Calu3 (cell line): ENCODE measurements around the gene GPR158. TPM values are rescaled to one million over a fixed set of nuclear protein-coding genes. Genes with fewer than 3 reads are reported as not detected.

ENCODE experiments used
- BruUV-seq: library from RNA; stranded (reverse); fragments of 400-500 nt; replicated peaks from 2 replicates; lab custom pipeline; 2021; lab: Mats Ljungman, UMichigan
- CTCF ChIA-PET: fragments of 300-600 bp; sonication (Branson Sonifier 250); formaldehyde crosslinking; loops from one replicate; lab custom pipeline; 2022; ENCODE audit warnings: antibody characterized with exemption; lab: Charles Lee
- DNase-seq: peaks from one replicate; pipeline ENCODE4 v3.0.0; 2022
- H3K27ac Mint-ChIP-seq: one replicate; pipeline ENCODE4 v1.8.0; 2022; ENCODE audit warnings: mixed read lengths; ENCODE audit not compliant: unreplicated experiment
- H3K27me3 Mint-ChIP-seq: one replicate; pipeline ENCODE4 v1.8.0; 2022; ENCODE audit warnings: mixed read lengths; ENCODE audit not compliant: unreplicated experiment
- H3K36me3 Mint-ChIP-seq: one replicate; pipeline ENCODE4 v1.8.0; 2022; ENCODE audit warnings: mild to moderate bottlenecking, moderate library complexity, mixed read lengths; ENCODE audit not compliant: insufficient read depth, unreplicated experiment
- H3K4me1 Mint-ChIP-seq: one replicate; pipeline ENCODE4 v1.8.0; 2022; ENCODE audit warnings: mild to moderate bottlenecking, low read depth, mixed read lengths; ENCODE audit not compliant: unreplicated experiment
- H3K4me3 Mint-ChIP-seq: one replicate; pipeline ENCODE4 v1.8.0; 2022; ENCODE audit warnings: mild to moderate bottlenecking, low read depth, moderate library complexity, mixed read lengths; ENCODE audit not compliant: unreplicated experiment
- H3K9me3 Mint-ChIP-seq: one replicate; pipeline ENCODE4 v1.8.0; 2022; ENCODE audit warnings: low read depth, mixed read lengths; ENCODE audit not compliant: unreplicated experiment
- intact Hi-C: fragments of 100-400 bp; cut with micrococcal nuclease; formaldehyde crosslinking; loops from one replicate; pipeline ENCODE4 v1.10.0; 2022; ENCODE audit not compliant: unreplicated experiment
- total RNA-seq: library from RNA; stranded (reverse); gene quantifications from 2 replicates; pipeline ENCODE4 v1.2.3, GENCODE V29; 2022
- TF ChIP-seq, protein P1 (sequence below): fragments of 200-600 bp; IDR thresholded peaks from one replicate; pipeline ENCODE4 v1.8.0; 2022; ENCODE audit warnings: antibody characterized with exemption; ENCODE audit not compliant: unreplicated experiment

Gene GPR158
- total RNA-seq, 1 experiment from 2014 or later = not detected

DNA sequence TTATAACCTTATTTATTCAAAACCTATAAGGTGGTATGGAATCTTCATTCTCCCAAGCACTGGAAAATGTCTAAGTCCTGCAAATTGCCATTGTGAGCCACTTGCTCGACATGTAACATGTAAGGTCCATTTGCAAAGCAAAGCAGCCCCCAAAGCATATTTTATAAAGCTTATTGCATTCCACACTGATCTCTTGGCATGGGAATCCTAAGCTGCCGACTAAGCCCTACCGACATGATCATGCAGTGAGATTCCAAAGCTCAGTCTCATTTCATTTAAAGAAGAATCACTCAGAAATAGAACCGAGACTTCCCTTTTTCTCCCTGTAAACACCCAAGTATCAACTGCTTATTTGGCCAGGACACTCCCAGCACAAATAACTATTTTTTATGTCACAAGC, 425.9 kb downstream of the GPR158 start:
- Mint-ChIP-seq H3K4me1 (no peaks in the 10 kb centered on the region), H3K4me3 (no peak overlapping the region), H3K27me3 (peaks cover 33% of the 10 kb centered on the region), H3K36me3 (no peaks in the 10 kb centered on the region), H3K9me3 (peaks cover 2% of the 10 kb centered on the region), H3K27ac (no peak overlapping the region)
- no peak for DNase-seq
- BruUV-seq = no TSS peak
- intact Hi-C loops = no loop called here
- TF ChIP-seq, protein P1, sequence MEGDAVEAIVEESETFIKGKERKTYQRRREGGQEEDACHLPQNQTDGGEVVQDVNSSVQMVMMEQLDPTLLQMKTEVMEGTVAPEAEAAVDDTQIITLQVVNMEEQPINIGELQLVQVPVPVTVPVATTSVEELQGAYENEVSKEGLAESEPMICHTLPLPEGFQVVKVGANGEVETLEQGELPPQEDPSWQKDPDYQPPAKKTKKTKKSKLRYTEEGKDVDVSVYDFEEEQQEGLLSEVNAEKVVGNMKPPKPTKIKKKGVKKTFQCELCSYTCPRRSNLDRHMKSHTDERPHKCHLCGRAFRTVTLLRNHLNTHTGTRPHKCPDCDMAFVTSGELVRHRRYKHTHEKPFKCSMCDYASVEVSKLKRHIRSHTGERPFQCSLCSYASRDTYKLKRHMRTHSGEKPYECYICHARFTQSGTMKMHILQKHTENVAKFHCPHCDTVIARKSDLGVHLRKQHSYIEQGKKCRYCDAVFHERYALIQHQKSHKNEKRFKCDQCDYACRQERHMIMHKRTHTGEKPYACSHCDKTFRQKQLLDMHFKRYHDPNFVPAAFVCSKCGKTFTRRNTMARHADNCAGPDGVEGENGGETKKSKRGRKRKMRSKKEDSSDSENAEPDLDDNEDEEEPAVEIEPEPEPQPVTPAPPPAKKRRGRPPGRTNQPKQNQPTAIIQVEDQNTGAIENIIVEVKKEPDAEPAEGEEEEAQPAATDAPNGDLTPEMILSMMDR = no peak
- CTCF ChIA-PET = no interaction called here

DNA sequence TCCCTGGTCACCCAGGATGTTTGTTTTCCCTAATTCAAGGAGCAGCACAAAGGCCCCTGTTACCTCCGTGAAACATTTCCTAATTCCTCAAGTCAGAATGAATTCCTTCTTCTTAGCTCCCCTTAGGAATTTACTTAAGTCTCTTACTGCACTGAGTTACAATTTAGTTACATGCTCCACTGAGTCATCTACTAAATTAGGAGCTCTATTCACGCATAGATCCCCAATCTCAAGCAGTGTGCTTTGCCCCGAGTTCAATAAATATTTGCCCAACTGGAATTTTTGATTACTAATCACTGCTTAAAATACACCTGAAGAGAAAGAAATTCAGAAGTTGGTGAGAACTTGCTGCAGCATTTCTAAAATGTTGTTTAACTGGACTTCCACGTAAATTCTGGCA, 429.8 kb downstream of the GPR158 start:
- Mint-ChIP-seq H3K27ac (no peak overlapping the region), H3K4me1 (no peaks in the 10 kb centered on the region), H3K4me3 (no peak overlapping the region), H3K27me3 (peaks cover 2% of the 10 kb centered on the region), H3K9me3 (no peaks in the 10 kb centered on the region), H3K36me3 (no peaks in the 10 kb centered on the region)
- TF ChIP-seq, protein P1 = no peak
- no peak for DNase-seq
- no TSS peak for BruUV-seq
- CTCF ChIA-PET = no interaction called here
- intact Hi-C loops = no loop called here

DNA sequence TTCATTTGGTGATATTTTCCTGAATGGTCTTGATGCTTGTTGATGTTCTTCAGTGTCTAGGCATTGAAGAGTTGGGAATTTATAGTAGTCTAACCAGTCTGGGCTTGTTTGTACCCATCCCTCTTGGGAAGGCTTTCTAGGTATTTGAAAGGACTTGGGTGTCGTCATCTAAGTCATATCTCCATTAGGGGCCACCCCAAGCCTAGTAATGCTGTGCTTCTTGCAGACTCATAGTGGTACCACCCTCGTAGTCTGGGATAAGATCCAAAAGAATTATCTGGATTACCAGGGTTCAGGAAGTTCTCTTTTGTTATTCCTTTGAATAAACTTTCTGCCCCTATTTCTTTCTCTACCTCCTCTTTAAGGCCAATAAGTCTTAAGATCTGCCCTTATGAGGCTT, 439.9 kb downstream of the GPR158 start:
- DNase-seq = no peak
- peaks cover 2% of the 10 kb centered on the region for H3K9me3 Mint-ChIP-seq
- no TSS peak for BruUV-seq
- intact Hi-C loops = no loop called here
- CTCF ChIA-PET = no interaction called here
- TF ChIP-seq, protein P1 = no peak
- no peaks in the 10 kb centered on the region for H3K4me1 Mint-ChIP-seq
- H3K4me3 Mint-ChIP-seq = no peak overlapping the region
- H3K27me3 Mint-ChIP-seq = no peaks in the 10 kb centered on the region
- H3K36me3 Mint-ChIP-seq = no peaks in the 10 kb centered on the region
- no peak overlapping the region for H3K27ac Mint-ChIP-seq

DNA sequence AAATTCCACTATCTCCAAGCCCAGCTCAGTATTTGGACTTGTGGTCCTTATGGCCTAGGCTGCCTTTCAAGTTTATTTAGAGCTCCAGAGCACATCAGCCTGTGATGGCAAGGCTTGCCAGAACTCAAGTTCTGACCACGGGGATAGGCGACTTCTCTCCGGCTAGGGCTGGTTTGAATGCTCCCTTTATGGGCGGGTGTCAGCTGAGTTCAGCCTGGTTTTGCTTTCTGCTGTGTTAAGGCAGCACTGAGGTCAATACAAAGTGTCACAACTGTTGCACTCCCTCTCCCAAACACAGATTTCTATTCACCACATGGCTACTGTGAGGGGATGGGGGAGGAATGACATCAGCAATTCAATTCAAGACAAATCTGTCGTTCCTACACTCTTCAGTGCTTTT, 441.1 kb downstream of the GPR158 start:
- Mint-ChIP-seq H3K4me1 (no peaks in the 10 kb centered on the region), H3K27ac (no peak overlapping the region), H3K36me3 (no peaks in the 10 kb centered on the region), H3K4me3 (no peak overlapping the region), H3K9me3 (peaks cover 2% of the 10 kb centered on the region), H3K27me3 (peaks cover 9% of the 10 kb centered on the region)
- DNase-seq = no peak
- CTCF ChIA-PET = no interaction called here
- TF ChIP-seq, protein P1 = no peak
- no TSS peak for BruUV-seq
- intact Hi-C loops = no loop called here
